Smooth muscle cell (in vitro differentiated cells): Measurements from ENCODE around the gene NOL3. TPM values are rescaled to one million over a fixed set of nuclear protein-coding genes. Genes with fewer than 3 reads are reported as not detected.

Source experiments
- DNase-seq: peaks from one replicate; lab custom pipeline; 2025; ENCODE audit not compliant: unreplicated experiment; lab: John Stamatoyannopoulos, UW
- H2AFZ ChIP-seq: fragments of 200-600 bp; sonication (generic); 2 replicates; pipeline ENCODE4 v1.6.0; 2016; ENCODE audit warnings: antibody characterized with exemption, low read depth, mild to moderate bottlenecking
- H3F3A ChIP-seq: fragments of 200-600 bp; sonication (generic); 2 replicates; pipeline ENCODE4 v1.6.0; 2017; ENCODE audit warnings: antibody characterized with exemption, low read depth
- H3K27ac ChIP-seq: fragments of 200-600 bp; sonication (generic); 2 replicates; pipeline ENCODE4 v1.5.1; 2016; ENCODE audit warnings: low read depth, mild to moderate bottlenecking
- H3K27me3 ChIP-seq: fragments of 200-600 bp; sonication (generic); 2 replicates; pipeline ENCODE4 v1.6.1; 2016; ENCODE audit warnings: low read depth, mild to moderate bottlenecking
- H3K36me3 ChIP-seq: fragments of 200-600 bp; sonication (generic); 2 replicates; pipeline ENCODE4 v1.5.1; 2016; ENCODE audit warnings: low read depth
- H3K4me1 ChIP-seq: fragments of 200-600 bp; sonication (generic); 2 replicates; pipeline ENCODE4 v1.5.1; 2016; ENCODE audit warnings: low read depth
- H3K4me2 ChIP-seq: fragments of 200-600 bp; sonication (generic); 2 replicates; pipeline ENCODE4 v1.6.0; 2016; ENCODE audit warnings: mild to moderate bottlenecking
- H3K4me3 ChIP-seq: fragments of 200-600 bp; sonication (generic); 2 replicates; pipeline ENCODE4 v1.5.1; 2016; ENCODE audit warnings: mild to moderate bottlenecking
- H3K79me2 ChIP-seq: fragments of 200-600 bp; sonication (generic); 2 replicates; pipeline ENCODE4 v1.6.0; 2016; ENCODE audit warnings: low read depth, mild to moderate bottlenecking
- H3K9ac ChIP-seq: fragments of 200-600 bp; sonication (generic); 2 replicates; pipeline ENCODE4 v1.6.0; 2016; ENCODE audit warnings: low read depth
- H3K9me3 ChIP-seq: fragments of 200-600 bp; sonication (generic); replicated peaks from 2 replicates; pipeline ENCODE4 v1.5.1; 2016; ENCODE audit warnings: low read depth
- H4K20me1 ChIP-seq: fragments of 200-600 bp; sonication (generic); 2 replicates; pipeline ENCODE4 v1.6.0; 2016; ENCODE audit warnings: low read depth
- whole genome bisulfite sequencing: methylation state at CpG from one replicate; pipeline ENCODE4 v1.1.7; 2016; ENCODE audit warnings: low lambda C conversion rate; 5-methylcytosine and 5-hydroxymethylcytosine counted together
- polyA plus RNA-seq: library from polyadenylated mRNA; unstranded; fragments of >200 nt; fragmentation: Nextera tagmentation; extraction: Ambion mirVana; gene quantifications from 2 replicates; pipeline ENCODE4 v1.2.1, GENCODE V29; 2016
- total RNA-seq: library from RNA; depleted of rRNA; stranded (reverse); fragments of >200 nt; gene quantifications from 2 replicates; pipeline ENCODE4 v1.2.3, GENCODE V29; 2014
- TF ChIP-seq, protein P1 (sequence below): fragments of 200-600 bp; sonication (generic); IDR thresholded peaks from 2 replicates; pipeline ENCODE4 v1.5.1; 2017; ENCODE audit warnings: borderline replicate concordance, mild to moderate bottlenecking, antibody characterized with exemption; ENCODE audit not compliant: insufficient read depth, poor library complexity, severe bottlenecking

The NOL3 gene
- total and polyA plus RNA-seq, 2 experiments from 2014 or later = 33.0 to 36.4 TPM

DNA sequence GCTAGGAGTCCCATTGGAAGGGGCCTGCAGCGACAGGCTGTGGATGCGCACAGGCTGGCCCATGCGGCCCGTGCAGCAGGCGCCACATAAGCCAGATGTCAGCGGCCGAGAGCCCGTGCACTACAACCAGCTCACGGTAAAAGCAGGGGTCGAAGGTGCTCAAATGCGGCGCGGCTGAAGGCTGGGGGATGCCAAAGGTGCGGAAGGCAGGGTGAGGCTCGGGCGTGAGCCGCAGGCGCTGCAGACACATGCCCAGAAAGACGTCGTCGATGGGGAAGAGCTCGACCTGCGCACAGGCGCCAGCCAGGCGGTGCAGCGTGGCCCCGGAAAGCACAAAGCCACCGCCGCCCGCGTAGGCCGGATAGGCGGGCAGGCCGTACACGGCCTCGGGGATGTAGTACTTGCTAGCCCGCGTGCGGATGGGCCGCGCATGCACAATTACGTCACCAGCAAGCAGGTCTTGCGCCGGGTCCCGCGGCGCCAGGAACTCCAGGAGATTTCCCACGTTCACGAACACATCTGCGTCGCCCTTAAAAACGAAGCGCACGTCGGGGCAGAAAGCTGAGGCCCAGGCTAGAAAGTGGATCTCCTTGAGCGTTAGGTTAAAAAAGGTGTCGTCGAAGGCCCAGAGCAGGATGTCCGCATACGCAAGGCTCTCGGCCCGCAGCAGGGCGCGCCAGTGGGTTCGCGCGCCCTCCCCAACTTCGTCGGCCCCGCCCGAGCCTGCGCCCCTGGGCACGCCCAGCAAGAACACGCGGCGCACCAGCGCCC is 20.9 kb upstream of the NOL3 start:
- H3K4me1 ChIP-seq = no peaks in the 10 kb centered on the region
- no peak overlapping the region for H3K27ac ChIP-seq
- H3K4me2 ChIP-seq = peak overlapping the region; percentile 93
- H3K36me3 ChIP-seq = no peaks in the 10 kb centered on the region
- no peaks in the 10 kb centered on the region for H3K79me2 ChIP-seq
- peaks cover 7% of the 10 kb centered on the region for H3K27me3 ChIP-seq
- no peaks in the 10 kb centered on the region for H3K9me3 ChIP-seq
- peaks cover 20% of the 10 kb centered on the region for H4K20me1 ChIP-seq
- H3K4me3 ChIP-seq = peak overlapping the region; percentile 72
- TF ChIP-seq, protein P1, sequence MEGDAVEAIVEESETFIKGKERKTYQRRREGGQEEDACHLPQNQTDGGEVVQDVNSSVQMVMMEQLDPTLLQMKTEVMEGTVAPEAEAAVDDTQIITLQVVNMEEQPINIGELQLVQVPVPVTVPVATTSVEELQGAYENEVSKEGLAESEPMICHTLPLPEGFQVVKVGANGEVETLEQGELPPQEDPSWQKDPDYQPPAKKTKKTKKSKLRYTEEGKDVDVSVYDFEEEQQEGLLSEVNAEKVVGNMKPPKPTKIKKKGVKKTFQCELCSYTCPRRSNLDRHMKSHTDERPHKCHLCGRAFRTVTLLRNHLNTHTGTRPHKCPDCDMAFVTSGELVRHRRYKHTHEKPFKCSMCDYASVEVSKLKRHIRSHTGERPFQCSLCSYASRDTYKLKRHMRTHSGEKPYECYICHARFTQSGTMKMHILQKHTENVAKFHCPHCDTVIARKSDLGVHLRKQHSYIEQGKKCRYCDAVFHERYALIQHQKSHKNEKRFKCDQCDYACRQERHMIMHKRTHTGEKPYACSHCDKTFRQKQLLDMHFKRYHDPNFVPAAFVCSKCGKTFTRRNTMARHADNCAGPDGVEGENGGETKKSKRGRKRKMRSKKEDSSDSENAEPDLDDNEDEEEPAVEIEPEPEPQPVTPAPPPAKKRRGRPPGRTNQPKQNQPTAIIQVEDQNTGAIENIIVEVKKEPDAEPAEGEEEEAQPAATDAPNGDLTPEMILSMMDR = no peak
- 73% methylated on average over 70 of the region's 77 CpGs for WGBS
- no peak overlapping the region for H2AFZ ChIP-seq
- no peak for DNase-seq
- H3F3A ChIP-seq = no peaks in the 10 kb centered on the region
- H3K9ac ChIP-seq = no peak overlapping the region

DNA sequence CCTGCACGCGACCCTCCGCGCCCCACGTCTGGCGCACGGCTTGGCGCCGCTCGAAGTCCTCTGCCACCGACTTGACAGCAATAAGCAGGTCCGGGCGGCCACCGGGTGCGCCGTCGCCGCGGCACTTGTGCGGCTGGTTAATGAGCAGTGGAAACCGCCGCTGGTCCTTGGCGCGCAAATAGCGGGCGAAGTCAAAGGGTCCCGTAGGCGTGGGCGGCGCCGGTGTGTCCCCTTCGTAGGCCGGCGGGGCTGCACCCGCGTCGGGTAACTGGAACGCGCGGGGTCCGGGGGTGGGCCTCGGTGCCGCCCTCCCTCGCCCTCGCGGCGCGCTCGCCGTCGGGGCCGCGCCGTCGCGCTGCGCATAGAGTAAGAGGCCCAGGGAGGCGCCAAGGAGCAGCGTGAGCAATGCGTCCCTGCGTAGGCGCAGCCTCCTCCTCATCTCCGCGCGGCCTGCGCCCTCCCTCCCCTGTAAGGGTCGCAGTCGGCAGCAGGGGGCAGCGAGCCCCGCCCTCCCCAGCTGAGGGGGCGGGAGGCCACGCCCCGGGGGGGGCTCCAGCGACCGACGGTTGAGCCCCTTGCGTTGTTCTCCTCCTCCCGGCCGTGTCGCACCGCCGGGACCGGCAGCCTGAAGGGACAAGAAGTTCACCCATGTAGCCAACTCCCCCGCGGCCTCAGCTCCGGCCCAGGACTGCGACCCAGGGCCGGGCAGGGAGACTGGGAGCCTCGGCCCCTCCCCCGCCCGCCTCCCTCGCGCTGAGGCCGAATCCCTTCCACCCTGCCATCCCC is 20.1 kb upstream of the NOL3 start:
- Histone ChIP-seq H3K79me2 (no peaks in the 10 kb centered on the region), H2AFZ (peak overlapping the region; percentile 73), H3K4me3 (peak overlapping the region; percentile 72), H3K4me2 (peak overlapping the region; percentile 93), H3K9ac (peak overlapping the region; percentile 81), H3K27ac (peak overlapping the region; percentile 80), H4K20me1 (peaks cover 27% of the 10 kb centered on the region), H3K27me3 (peaks cover 15% of the 10 kb centered on the region), H3F3A (no peaks in the 10 kb centered on the region), H3K36me3 (no peaks in the 10 kb centered on the region), H3K4me1 (peaks cover 6% of the 10 kb centered on the region), H3K9me3 (no peaks in the 10 kb centered on the region)
- WGBS = 7% methylated on average over 68 of the region's 94 CpGs
- peak; percentile 73 for DNase-seq
- TF ChIP-seq, protein P1 = peak; percentile 12

DNA sequence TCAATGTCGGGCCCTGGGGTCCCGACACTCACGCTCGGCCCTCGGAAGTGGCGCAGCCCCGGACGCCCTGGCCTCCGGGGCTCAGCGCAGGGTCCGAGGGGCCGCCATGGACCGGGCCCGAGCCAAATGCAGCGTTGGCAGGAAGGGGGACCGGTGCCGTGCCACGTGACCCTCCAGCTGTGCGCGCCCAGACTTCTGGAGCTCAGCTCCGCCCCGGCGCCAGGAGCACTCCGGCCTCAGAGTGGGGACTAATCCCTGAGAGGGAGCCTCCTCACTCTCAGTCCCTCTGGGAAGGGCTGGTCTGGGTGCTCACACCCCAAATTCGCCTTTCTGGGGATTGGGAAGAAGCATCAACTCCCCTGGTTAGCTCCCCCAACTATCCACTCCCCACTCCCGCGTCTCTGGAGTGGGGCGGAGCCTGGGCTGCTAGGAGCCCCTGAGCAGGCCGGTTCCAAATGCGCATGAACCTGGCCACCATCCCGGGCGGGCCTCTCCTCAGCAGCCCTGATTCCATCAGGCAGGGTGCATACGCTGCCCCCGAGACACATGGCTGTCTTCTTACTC is 19.4 kb upstream of the NOL3 start, which contains the start of gene B3GNT9:
Gene B3GNT9, minus strand, starts transcription at position 166 of the 564 bp plus-strand sequence. CDS start 513 bp downstream, outside the sequence.
- peak; percentile 81 for DNase-seq
- Histone ChIP-seq H3K4me1 (peaks cover 6% of the 10 kb centered on the region), H3K4me3 (peak within 1 kb of the TSS; percentile 72), H3K79me2 (no peaks in the 10 kb centered on the region), H3K9ac (peak within 1 kb of the TSS; percentile 81), H3K4me2 (peak within 1 kb of the TSS; percentile 93), H3K27me3 (peaks cover 20% of the 10 kb centered on the region), H3K9me3 (no peaks in the 10 kb centered on the region), H4K20me1 (peaks cover 33% of the 10 kb centered on the region), H3F3A (no peaks in the 10 kb centered on the region), H3K36me3 (no peaks in the 10 kb centered on the region), H2AFZ (peak within 1 kb of the TSS; percentile 73), H3K27ac (peak within 1 kb of the TSS; percentile 80)
- TF ChIP-seq, protein P1 = no peak
- WGBS = 3% methylated on average over 32 of the region's 34 CpGs
